Stomach (tissue), 9 donors: Measurements from ENCODE around the gene PEX3. TPM values are rescaled to one million over a fixed set of nuclear protein-coding genes. Genes with fewer than 3 reads are reported as not detected.
"Not testable (repeated sequence)": the region's sequence is repeated elsewhere in the genome, so short reads cannot be mapped to it uniquely, and the experiment has no call there.

Experiments used
- DNase-seq, 2 donors: peaks; one replicate each; pipeline versions ENCODE4 v3.0.0 to v3.0.0-alpha.2; 2013 to 2019
- H3K27ac ChIP-seq, 5 donors: fragments of 200-600 bp in 4 of 5; sonication (generic) in 4 of 5; one replicate each; pipeline ENCODE4 v1.5.1; 2013 to 2019; ENCODE audit warnings: mild to moderate bottlenecking in 1 of 5, moderate library complexity in 1 of 5
- H3K27me3 ChIP-seq, 3 donors: fragments of 200-600 bp; sonication (generic); one replicate each; pipeline ENCODE4 v1.5.1; 2017 to 2019; ENCODE audit warnings: mixed run types in 1 of 3
- H3K36me3 ChIP-seq, 4 donors: fragments of 200-600 bp; sonication (generic); 1 replicate in 3 of 4; 2 replicates in 1 of 4; pipeline ENCODE4 v1.5.1; 2016 to 2019
- H3K4me1 ChIP-seq, 4 donors: fragments of 200-600 bp; sonication (generic); one replicate each; pipeline ENCODE4 v1.5.1; 2016 to 2019
- H3K4me3 ChIP-seq, 4 donors: fragments of 200-600 bp; sonication (generic) in 3 of 4; one replicate each; pipeline ENCODE4 v1.5.1; 2016 to 2019; ENCODE audit warnings: mild to moderate bottlenecking in 1 of 4
- H3K9me3 ChIP-seq, 4 donors: fragments of 200-600 bp; sonication (generic); one replicate each; pipeline ENCODE4 v1.5.1; 2016 to 2019
- EP300 ChIP-seq: sonication (generic); formaldehyde crosslinking; IDR thresholded peaks from one replicate; pipeline ENCODE4 v1.6.1; 2017; ENCODE audit warnings: antibody characterized with exemption
- POLR2A ChIP-seq, 4 donors: fragments of 450-650 bp; IDR thresholded peaks; one replicate each; pipeline ENCODE4 v1.6.1; 2016; ENCODE audit warnings: antibody characterized with exemption in 4 of 4, control low read depth in 2 of 4, mild to moderate bottlenecking in 1 of 4, moderate library complexity in 1 of 4
- POLR2AphosphoS5 ChIP-seq, 3 donors: sonication (generic); formaldehyde crosslinking; IDR thresholded peaks; one replicate each; pipeline ENCODE4 v1.6.1; 2016; ENCODE audit warnings: antibody characterized with exemption in 3 of 3
- WGBS, 5 donors: extraction: QIAGEN DNeasy Blood & Tissue Kit in 3 of 5; methylation state at CpG; one replicate each; pipeline versions ENCODE4 v1.1.5 to v1.1.7; 2013 to 2018; 5-methylcytosine and 5-hydroxymethylcytosine counted together
- intact Hi-C: fragments of 100-400 bp; cut with DNase I; formaldehyde crosslinking; loops from one replicate; pipeline ENCODE4 v1.15.1; 2023; ENCODE audit warnings: low total_unique reads
- polyA plus RNA-seq, 3 donors: library from polyadenylated mRNA; stranded (reverse); fragments of 200-250 nt; gene quantifications; one replicate each; pipeline ENCODE4 v1.2.3, GENCODE V29; 2013
- total RNA-seq, 5 donors: library from RNA; depleted of rRNA; stranded (reverse); fragments of >200 nt; gene quantifications; one replicate each; pipeline versions ENCODE4 v1.1.0 to v1.2.3, GENCODE V29; 2014 to 2016
- TF ChIP-seq, protein P1 (sequence below), 7 experiments: fragments of 450-650 bp in 4 of 7; fragments of 200-600 bp in 3 of 7; sonication (generic) in 3 of 7; IDR thresholded peaks; one replicate each; pipeline ENCODE4 v1.5.1; 2016 to 2019; ENCODE audit warnings: antibody characterized with exemption in 7 of 7, control low read depth in 2 of 7, mild to moderate bottlenecking in 1 of 7
- donor health status: healthy with polysubstance abuse.
- donor health status: Bipolar disorder and iron deficiency.
- donor health status: healthy.

Gene PEX3
- total and polyA plus RNA-seq, 8 donors = 0.58 to 32.3 (median 9.1) TPM

DNA sequence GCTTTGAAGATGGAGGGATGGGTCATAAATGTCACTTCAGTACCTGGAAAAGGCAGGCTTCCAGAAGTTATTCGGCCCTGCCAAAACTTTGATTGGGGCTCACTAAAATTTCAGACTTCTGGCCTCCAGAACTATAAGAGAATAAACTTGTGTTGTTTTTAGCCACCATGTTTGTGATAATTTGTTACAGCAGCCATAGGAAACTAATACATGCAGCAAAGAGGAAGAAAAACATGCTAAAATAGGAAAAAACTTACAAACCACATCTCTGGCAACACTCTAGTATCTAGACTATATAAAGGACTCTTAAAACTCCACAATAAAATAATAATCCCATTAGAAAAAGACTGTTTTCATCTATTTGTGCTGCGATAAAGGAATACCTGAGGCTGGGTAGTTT, 9.6 kb upstream of the PEX3 start:
- 95 to 100% (median 98%) methylated on average over 2 of the region's 2 CpGs for WGBS, 5 donors
- TF ChIP-seq, protein P1, sequence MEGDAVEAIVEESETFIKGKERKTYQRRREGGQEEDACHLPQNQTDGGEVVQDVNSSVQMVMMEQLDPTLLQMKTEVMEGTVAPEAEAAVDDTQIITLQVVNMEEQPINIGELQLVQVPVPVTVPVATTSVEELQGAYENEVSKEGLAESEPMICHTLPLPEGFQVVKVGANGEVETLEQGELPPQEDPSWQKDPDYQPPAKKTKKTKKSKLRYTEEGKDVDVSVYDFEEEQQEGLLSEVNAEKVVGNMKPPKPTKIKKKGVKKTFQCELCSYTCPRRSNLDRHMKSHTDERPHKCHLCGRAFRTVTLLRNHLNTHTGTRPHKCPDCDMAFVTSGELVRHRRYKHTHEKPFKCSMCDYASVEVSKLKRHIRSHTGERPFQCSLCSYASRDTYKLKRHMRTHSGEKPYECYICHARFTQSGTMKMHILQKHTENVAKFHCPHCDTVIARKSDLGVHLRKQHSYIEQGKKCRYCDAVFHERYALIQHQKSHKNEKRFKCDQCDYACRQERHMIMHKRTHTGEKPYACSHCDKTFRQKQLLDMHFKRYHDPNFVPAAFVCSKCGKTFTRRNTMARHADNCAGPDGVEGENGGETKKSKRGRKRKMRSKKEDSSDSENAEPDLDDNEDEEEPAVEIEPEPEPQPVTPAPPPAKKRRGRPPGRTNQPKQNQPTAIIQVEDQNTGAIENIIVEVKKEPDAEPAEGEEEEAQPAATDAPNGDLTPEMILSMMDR (IDR thresholded peaks at IDR 0.05) = no peak
- TF ChIP-seq POLR2AphosphoS5 (IDR thresholded peaks at IDR 0.05) = no peak
- no peak for TF ChIP-seq EP300
- TF ChIP-seq POLR2A (IDR thresholded peaks at IDR 0.05) = no peak

DNA sequence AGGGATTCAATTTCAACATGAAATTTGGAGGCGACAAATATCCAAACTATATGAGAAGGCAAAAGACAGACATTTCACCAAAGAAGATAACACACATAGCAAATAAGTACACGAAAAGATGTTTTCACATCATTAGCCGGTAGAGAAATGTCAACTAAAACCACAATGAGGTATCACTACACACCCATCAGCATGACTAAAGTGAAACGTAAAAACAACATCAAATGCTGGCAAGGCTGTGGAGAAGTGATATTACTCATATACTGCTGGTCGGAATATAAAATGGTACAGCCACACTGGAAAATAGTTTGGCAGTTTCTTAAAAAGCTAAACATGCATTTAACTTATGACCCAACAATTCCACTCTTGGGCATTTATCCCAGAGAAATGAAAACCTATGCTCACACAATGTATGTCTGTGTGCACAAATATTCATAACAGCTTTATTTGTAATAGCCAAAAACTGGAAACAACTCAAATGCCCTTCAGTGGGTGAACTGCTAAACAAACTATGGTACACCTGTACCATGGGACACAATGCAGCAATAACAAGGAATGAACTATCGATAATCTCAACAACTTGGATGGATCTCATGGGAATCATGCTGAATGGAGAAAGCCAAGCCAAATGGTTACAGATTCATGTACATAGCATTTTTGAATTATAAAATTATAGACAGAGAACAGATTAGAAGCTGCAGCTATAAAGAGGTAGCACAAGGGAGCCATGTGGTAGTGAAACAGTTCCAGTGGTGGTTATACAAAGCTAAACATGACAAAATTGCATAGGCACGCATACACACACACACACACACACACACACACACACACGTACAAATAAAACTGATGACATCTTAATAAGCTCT, 8.7 kb upstream of the PEX3 start:
- H3K27ac ChIP-seq = no peak overlapping the region
- H3K9me3 ChIP-seq = no peaks in the 10 kb centered on the region
- H3K4me3 ChIP-seq = no peak overlapping the region
- no peaks in the 10 kb centered on the region for H3K4me1 ChIP-seq
- TF ChIP-seq POLR2A (IDR thresholded peaks at IDR 0.05) (no peak), POLR2AphosphoS5 (IDR thresholded peaks at IDR 0.05) (no peak), EP300 (no peak)
- TF ChIP-seq, protein P1 (IDR thresholded peaks at IDR 0.05) = no peak
- no peak for DNase-seq
- intact Hi-C loops = no loop called here
- 84 to 92% (median 89%) methylated on average over 8 of the region's 8 CpGs for WGBS, 5 donors
- peaks cover 0 to 23% (median 13%) of the 10 kb centered on the region in 4 donors for H3K36me3 ChIP-seq
- no peaks in the 10 kb centered on the region for H3K27me3 ChIP-seq

More for the DNA sequence above, 9.6 kb upstream of the PEX3 start:
- no peak overlapping the region for H3K27ac ChIP-seq
- no peak overlapping the region for H3K4me3 ChIP-seq
- no peaks in the 10 kb centered on the region for H3K9me3 ChIP-seq
- H3K4me1 ChIP-seq = no peaks in the 10 kb centered on the region
- intact Hi-C loops = no loop called here
- no peaks in the 10 kb centered on the region for H3K27me3 ChIP-seq
- DNase-seq = no peak
- peaks cover 0 to 29% (median 20%) of the 10 kb centered on the region in 4 donors for H3K36me3 ChIP-seq

DNA sequence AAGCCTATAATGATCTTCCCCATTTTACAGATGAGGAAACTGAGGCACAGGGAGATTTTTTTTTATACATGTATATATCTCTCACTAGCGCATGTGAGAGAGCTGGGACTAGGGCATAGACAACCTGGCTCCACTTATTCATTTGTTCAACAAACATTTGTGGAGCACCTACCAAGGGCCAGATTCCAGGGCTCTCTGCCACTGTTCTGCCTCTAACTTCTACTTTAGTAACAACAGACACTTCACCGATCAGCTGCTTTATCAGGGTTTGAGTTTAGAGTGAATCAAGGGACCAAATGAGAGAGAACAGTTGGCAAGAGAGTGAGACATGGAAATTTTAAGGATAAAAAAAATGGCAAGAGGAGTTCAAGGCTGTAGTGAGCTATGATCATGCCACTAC, 7.5 kb upstream of the PEX3 start:
- WGBS, 5 donors = 85 to 95% (median 90%) methylated on average over 2 of the region's 2 CpGs
- no peak for DNase-seq
- intact Hi-C loops = no loop called here

DNA sequence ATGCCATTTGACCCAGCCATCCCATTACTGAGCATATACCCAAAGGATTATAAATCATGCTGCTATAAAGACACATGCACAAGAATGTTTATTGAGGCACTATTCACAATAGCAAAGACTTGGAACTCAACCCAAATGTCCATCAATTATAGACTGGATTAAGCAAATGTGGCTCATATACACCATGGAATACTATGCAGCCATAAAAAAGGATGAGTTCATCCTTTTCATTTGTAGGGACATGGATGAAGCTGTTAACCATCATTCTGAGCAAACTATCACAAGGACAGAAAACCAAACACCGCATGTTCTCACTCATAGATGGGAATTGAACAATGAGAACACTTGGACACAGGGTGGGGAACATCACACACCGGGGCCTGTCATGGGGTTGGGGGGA, 2.7 kb upstream of the PEX3 start:
- 97 to 100% (median 100%) methylated on average over 2 of the region's 2 CpGs for WGBS, 5 donors
- H3K27me3 ChIP-seq = not testable (repeated sequence)

More for the DNA sequence above, 7.5 kb upstream of the PEX3 start:
- Histone ChIP-seq H3K27ac (no peak overlapping the region), H3K36me3 (peaks cover 0 to 19% (median 8%) of the 10 kb centered on the region in 4 donors), H3K27me3 (no peaks in the 10 kb centered on the region), H3K9me3 (no peaks in the 10 kb centered on the region), H3K4me3 (no peak overlapping the region), H3K4me1 (no peaks in the 10 kb centered on the region)
- TF ChIP-seq, protein P1 (IDR thresholded peaks at IDR 0.05) = no peak
- no peak for TF ChIP-seq EP300
- TF ChIP-seq POLR2AphosphoS5 (IDR thresholded peaks at IDR 0.05) = no peak
- no peak for TF ChIP-seq POLR2A (IDR thresholded peaks at IDR 0.05)

More for the DNA sequence above, 2.7 kb upstream of the PEX3 start:
- H3K9me3 ChIP-seq, H3K36me3 ChIP-seq, H3K4me3 ChIP-seq, DNase-seq, intact Hi-C loops, H3K27ac ChIP-seq: not testable (repeated sequence)
- peaks cover 13 to 36% (median 27%) of the 10 kb centered on the region in 4 donors for H3K4me1 ChIP-seq
